GM21360 (cell line): ENCODE measurements around the gene COL9A1.

Source experiments
- ATAC-seq: cut with Tn5 transposase; IDR thresholded peaks from one replicate; pipeline ENCODE4 v1.9.1; 2021; ENCODE audit warnings: mild to moderate bottlenecking, moderate library complexity; ENCODE audit not compliant: unreplicated experiment

COL9A1 gene

GRCh38 chr6:70176842-70177550, 125.9 kb downstream of the COL9A1 start:
- no peak for ATAC-seq

DNA sequence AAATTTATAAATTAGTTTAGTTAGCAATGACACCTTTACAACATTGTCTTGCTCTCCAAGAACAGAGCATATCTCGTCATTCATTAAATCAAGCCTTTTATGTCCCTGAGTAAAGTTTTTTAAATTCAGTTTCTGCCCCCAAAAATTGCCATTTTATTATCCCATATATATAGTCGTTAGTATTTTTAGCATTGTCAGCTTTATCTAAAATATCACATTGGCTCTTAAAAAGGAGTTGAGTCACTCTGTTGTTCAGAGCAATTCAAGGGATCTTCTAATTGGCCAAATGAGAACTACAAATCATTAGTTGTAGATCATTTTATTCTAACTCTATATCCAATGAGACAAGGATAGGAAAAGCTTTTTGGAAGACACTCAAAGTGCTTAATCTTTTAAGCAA, 127.1 kb downstream of the COL9A1 start:
- ATAC-seq, result no peak

- ATAC-seq, result no peak
Observed at GRCh38 chr6:70172252-70172651, 130.6 kb downstream of the COL9A1 start.

DNA sequence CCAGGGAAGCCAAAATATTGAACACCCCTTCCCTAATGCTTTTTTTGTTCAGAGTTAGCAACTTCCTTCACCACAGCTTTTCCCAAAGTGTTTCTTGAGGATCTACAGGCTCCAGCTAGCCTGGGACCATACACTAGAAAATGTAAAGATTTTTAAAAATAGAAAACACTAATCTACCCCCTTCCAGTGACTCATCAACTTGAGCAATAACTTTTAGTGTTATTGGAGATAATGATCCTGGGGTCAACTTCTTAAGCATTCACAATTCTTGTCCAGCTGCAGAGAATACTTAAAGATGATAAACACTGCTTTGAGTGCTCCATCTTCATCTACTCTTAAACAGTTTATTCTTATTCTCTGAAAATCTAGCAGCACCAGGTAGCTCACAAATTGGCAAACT, 131.6 kb downstream of the COL9A1 start:
- no peak for ATAC-seq

- no peak for ATAC-seq
Observed at GRCh38 chr6:70168681-70169377, 134.1 kb downstream of the COL9A1 start.
